Astrocyte (in vitro differentiated cells and primary cell): Measurements from ENCODE around the gene METTL15. TPM values are rescaled to one million over a fixed set of nuclear protein-coding genes. Genes with fewer than 3 reads are reported as not detected.
"Not testable (repeated sequence)": the region's sequence is repeated elsewhere in the genome, so short reads cannot be mapped to it uniquely, and the experiment has no call there.

Source experiments
- DNase-seq: peaks from one replicate; pipeline ENCODE4 v3.0.0-alpha.2; 2010; ENCODE audit warnings: low read depth
- FAIRE-seq: peaks from 2 replicates; lab custom pipeline; 2011; peaks lifted over from hg19 to GRCh38; lab: Jason Lieb, UNC
- H2AFZ ChIP-seq: 2 replicates; pipeline ENCODE4 v1.6.0; 2012; ENCODE audit warnings: low read depth, low read length, inconsistent platforms
- H3K27ac ChIP-seq: 2 replicates; pipeline ENCODE4 v1.5.1; 2011; ENCODE audit warnings: low read depth, low read length, inconsistent platforms
- H3K27me3 ChIP-seq: 2 replicates; pipeline ENCODE4 v1.6.0; 2011; ENCODE audit warnings: low read length, inconsistent platforms; ENCODE audit not compliant: insufficient read depth
- H3K36me3 ChIP-seq: 2 replicates; pipeline ENCODE4 v1.5.1; 2011; ENCODE audit warnings: low read length, inconsistent platforms; ENCODE audit not compliant: insufficient read depth
- H3K4me1 ChIP-seq: 2 replicates; pipeline ENCODE4 v1.5.1; 2011; ENCODE audit warnings: low read length, inconsistent platforms; ENCODE audit not compliant: insufficient read depth
- H3K4me2 ChIP-seq: 2 replicates; pipeline ENCODE4 v1.6.0; 2012; ENCODE audit warnings: low read length, inconsistent platforms
- H3K4me3 ChIP-seq: 2 replicates; pipeline ENCODE4 v1.5.1; 2011; ENCODE audit warnings: low read depth, mild to moderate bottlenecking, low read length, inconsistent platforms; ENCODE audit not compliant: insufficient read depth
- H3K79me2 ChIP-seq: 2 replicates; pipeline ENCODE4 v1.6.0; 2012; ENCODE audit warnings: mild to moderate bottlenecking, low read length, inconsistent platforms; ENCODE audit not compliant: insufficient read depth
- H3K9ac ChIP-seq: 2 replicates; pipeline ENCODE4 v1.6.0; 2012; ENCODE audit warnings: mild to moderate bottlenecking, low read length, inconsistent platforms
- H3K9me3 ChIP-seq: 2 replicates; pipeline ENCODE4 v1.5.1; 2012; ENCODE audit warnings: low read depth, mild to moderate bottlenecking, low read length, inconsistent platforms; ENCODE audit not compliant: insufficient read depth
- H4K20me1 ChIP-seq: 2 replicates; pipeline ENCODE4 v1.6.0; 2012; ENCODE audit warnings: low read length, inconsistent platforms; ENCODE audit not compliant: insufficient read depth
- H3K27ac Mint-ChIP-seq: one replicate; pipeline ENCODE4 v1.8.0; 2021; ENCODE audit warnings: mild to moderate bottlenecking, mixed read lengths; ENCODE audit not compliant: unreplicated experiment
- H3K27me3 Mint-ChIP-seq: one replicate; pipeline ENCODE4 v1.8.0; 2021; ENCODE audit warnings: low read depth, mixed read lengths; ENCODE audit not compliant: unreplicated experiment
- H3K36me3 Mint-ChIP-seq: one replicate; pipeline ENCODE4 v1.8.0; 2021; ENCODE audit warnings: low read depth, mixed read lengths; ENCODE audit not compliant: unreplicated experiment
- H3K4me1 Mint-ChIP-seq: one replicate; pipeline ENCODE4 v1.8.0; 2021; ENCODE audit warnings: low read depth, mixed read lengths; ENCODE audit not compliant: unreplicated experiment
- H3K4me3 Mint-ChIP-seq: one replicate; pipeline ENCODE4 v1.8.0; 2021; ENCODE audit warnings: mild to moderate bottlenecking, moderate library complexity, mixed read lengths; ENCODE audit not compliant: unreplicated experiment
- H3K9me3 Mint-ChIP-seq: one replicate; pipeline ENCODE4 v1.8.0; 2021; ENCODE audit warnings: mild to moderate bottlenecking, mixed read lengths; ENCODE audit not compliant: unreplicated experiment
- CTCF ChIP-seq: IDR thresholded peaks from 2 replicates; pipeline ENCODE4 v1.5.1; 2011; ENCODE audit warnings: low read depth, mild to moderate bottlenecking, inconsistent platforms, low read length, moderate library complexity; ENCODE audit not compliant: insufficient read depth
- EZH2 ChIP-seq: IDR thresholded peaks from 2 replicates; pipeline ENCODE4 v1.6.1; 2012; ENCODE audit warnings: mild to moderate bottlenecking, low read length, inconsistent platforms; ENCODE audit not compliant: insufficient read depth
- total RNA-seq: library from RNA; stranded (reverse); gene quantifications from 2 replicates; pipeline ENCODE4 v1.2.1, GENCODE V29; 2021

Gene METTL15
- total RNA-seq, 1 donor from 2014 or later, result 10.8 TPM

DNA sequence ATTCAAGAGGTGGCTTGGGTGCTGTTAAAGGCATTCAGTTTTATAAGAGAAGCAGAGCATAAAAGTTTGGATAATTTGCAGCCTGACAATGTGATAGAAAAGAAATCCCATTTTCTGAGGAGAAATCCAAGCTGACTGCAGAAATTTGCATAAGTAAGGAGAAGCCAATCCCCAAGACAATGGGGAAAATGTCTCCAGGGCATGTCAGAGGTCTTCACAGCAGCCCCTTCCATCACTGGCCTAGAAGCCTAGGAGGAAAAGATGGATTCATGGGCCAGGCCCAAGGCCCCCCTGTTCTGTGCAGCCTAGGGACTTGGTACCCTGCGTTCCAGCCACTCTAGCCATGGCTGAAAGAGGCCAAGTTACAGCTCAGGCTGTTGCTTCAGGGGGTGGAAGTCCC, 207.3 kb downstream of the METTL15 start:
- Histone ChIP-seq H3K27me3 (no peaks in the 10 kb centered on the region), H2AFZ (no peak overlapping the region), H4K20me1 (no peaks in the 10 kb centered on the region), H3K36me3 (no peaks in the 10 kb centered on the region), H3K4me2 (no peak overlapping the region), H3K9me3 (no peaks in the 10 kb centered on the region), H3K27ac (no peak overlapping the region), H3K4me1 (no peaks in the 10 kb centered on the region), H3K9ac (no peak overlapping the region), H3K79me2 (no peaks in the 10 kb centered on the region), H3K4me3 (no peak overlapping the region)
- H3K4me1 Mint-ChIP-seq, result no peaks in the 10 kb centered on the region
- H3K27me3 Mint-ChIP-seq, result no peaks in the 10 kb centered on the region
- DNase-seq (no peak), FAIRE-seq (no peak)
- H3K27ac Mint-ChIP-seq, result no peak overlapping the region
- peaks cover 9% of the 10 kb centered on the region for H3K36me3 Mint-ChIP-seq
- no peaks in the 10 kb centered on the region for H3K9me3 Mint-ChIP-seq
- TF ChIP-seq EZH2 (no peak), CTCF (no peak)
- H3K4me3 Mint-ChIP-seq, result no peak overlapping the region

DNA sequence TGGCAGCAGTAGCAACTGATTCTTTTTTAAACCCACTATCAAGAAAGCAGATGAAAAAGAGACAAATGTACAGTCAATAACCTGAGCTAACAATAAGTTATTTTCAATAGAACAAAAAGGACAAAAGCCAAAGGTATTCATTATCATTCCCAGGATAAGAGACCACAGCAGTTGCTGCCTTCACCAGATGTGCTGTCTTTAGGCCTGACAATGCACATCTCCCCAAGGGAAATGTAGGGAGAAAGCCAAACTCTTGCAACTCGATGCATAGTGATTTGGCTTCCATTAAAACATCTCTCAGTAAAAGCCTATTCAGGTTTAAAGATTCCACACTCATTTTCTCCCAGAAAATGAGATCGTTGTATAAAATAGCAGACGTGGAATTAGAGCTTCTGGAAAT, 210.7 kb downstream of the METTL15 start:
- DNase-seq, result no peak
- no peaks in the 10 kb centered on the region for H3K4me1 ChIP-seq
- no peaks in the 10 kb centered on the region for H3K79me2 ChIP-seq
- no peak overlapping the region for H2AFZ ChIP-seq
- no peak overlapping the region for H3K4me3 ChIP-seq
- H4K20me1 ChIP-seq, result no peaks in the 10 kb centered on the region
- H3K4me2 ChIP-seq, result no peak overlapping the region
- no peak overlapping the region for H3K27ac Mint-ChIP-seq
- no peaks in the 10 kb centered on the region for H3K36me3 ChIP-seq
- FAIRE-seq, result no peak
- H3K4me3 Mint-ChIP-seq, result no peak overlapping the region
- TF ChIP-seq CTCF, result no peak
- no peak for TF ChIP-seq EZH2
- H3K27me3 ChIP-seq, result no peaks in the 10 kb centered on the region
- no peaks in the 10 kb centered on the region for H3K4me1 Mint-ChIP-seq
- no peaks in the 10 kb centered on the region for H3K27me3 Mint-ChIP-seq
- H3K9me3 ChIP-seq, result no peaks in the 10 kb centered on the region
- H3K9me3 Mint-ChIP-seq, result no peaks in the 10 kb centered on the region
- no peak overlapping the region for H3K9ac ChIP-seq
- no peak overlapping the region for H3K27ac ChIP-seq
- peaks cover 9% of the 10 kb centered on the region for H3K36me3 Mint-ChIP-seq

DNA sequence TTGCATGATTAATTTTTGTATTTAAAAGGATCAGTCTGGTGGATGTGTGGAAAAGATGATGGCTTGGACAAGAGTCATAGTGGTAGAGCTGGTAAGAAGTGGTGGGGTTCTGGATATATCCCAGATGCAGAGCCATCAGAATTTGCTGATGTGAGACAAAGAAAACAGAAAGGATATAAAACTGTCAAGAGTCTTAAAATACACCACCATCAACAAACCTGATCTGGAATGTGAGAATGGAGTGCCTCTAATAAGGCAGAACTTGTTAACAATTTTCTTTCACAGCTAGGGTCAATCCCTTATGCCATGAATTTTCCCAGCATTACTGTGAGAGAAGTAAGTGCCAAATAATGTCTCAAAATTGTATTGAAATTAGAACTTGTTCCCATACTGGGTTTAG, 215.4 kb downstream of the METTL15 start:
- Mint-ChIP-seq H3K27me3 (no peaks in the 10 kb centered on the region), H3K27ac (no peak overlapping the region), H3K4me1 (peaks cover 2% of the 10 kb centered on the region), H3K4me3 (no peak overlapping the region), H3K9me3 (no peaks in the 10 kb centered on the region), H3K36me3 (no peaks in the 10 kb centered on the region)
- Histone ChIP-seq H3K4me3 (no peak overlapping the region), H3K36me3 (no peaks in the 10 kb centered on the region), H3K9me3 (no peaks in the 10 kb centered on the region), H4K20me1 (no peaks in the 10 kb centered on the region), H3K4me1 (no peaks in the 10 kb centered on the region), H3K9ac (no peak overlapping the region), H3K79me2 (no peaks in the 10 kb centered on the region), H2AFZ (no peak overlapping the region), H3K27me3 (no peaks in the 10 kb centered on the region), H3K4me2 (no peak overlapping the region), H3K27ac (no peak overlapping the region)
- no peak for FAIRE-seq
- TF ChIP-seq CTCF (no peak), EZH2 (no peak)
- DNase-seq, result no peak

DNA sequence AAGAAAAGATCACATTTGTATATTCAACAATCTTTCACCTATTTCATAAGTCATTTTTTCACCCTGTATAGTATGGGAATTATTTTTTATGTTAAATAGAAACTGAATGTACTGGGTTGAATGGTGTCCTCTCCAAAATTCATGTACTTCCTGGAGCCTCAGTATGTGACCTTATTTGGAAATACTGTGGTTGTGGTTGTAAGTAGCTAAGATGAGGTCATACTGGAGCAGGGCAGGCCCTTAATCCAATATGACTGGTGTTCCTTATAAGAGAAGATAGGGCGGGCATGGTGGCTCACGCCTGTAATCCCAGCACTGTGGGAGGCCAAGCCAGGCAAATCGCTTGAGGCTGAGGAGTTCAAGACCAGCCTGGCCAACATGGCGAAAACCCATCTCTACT, 224.2 kb downstream of the METTL15 start:
- not testable (repeated sequence) for H3K4me2 ChIP-seq, H3K36me3 ChIP-seq, H3K27me3 ChIP-seq, H3K4me3 ChIP-seq, H3K9ac ChIP-seq, H3K79me2 ChIP-seq, H3K36me3 Mint-ChIP-seq, H3K9me3 ChIP-seq, H3K4me1 Mint-ChIP-seq, H3K9me3 Mint-ChIP-seq, DNase-seq, H2AFZ ChIP-seq, H3K27ac Mint-ChIP-seq, H4K20me1 ChIP-seq, H3K4me3 Mint-ChIP-seq, H3K27ac ChIP-seq, H3K27me3 Mint-ChIP-seq, H3K4me1 ChIP-seq
- peak; percentile 86 for FAIRE-seq
